ENCODE data around the gene LPP.
A peak's percentile ranks its signal among the peaks of the same experiment; 100 is the strongest.

Gene LPP

DNA sequence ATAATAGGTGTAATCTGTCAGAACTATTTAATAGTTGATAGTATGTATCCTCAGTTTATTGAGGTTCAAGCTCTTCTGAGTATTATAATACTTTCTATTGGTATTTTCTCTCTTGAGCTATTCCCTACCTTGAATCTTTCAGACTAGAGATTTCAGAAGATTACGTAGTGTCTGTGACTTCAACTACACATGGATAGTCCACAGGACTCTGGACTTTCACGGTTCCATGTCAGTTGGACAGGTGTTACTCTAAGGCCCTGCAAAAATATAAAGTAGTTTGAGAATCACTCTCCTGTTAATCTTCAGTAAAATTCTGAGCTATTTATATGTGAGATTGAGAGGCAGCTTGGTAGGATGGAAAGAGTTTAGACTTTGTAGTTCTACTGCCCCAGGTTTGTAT is 664.3 kb downstream of the LPP start:
- Histone ChIP-seq H3K27ac (replicated peaks) (peak overlapping the region; percentile 43), H3K4me3 (replicated peaks; ENCODE audit: insufficient read depth, low read length) (no peak overlapping the region), H3K27me3 (ENCODE audit: insufficient read depth, poor library complexity, severe bottlenecking) (no peaks in the 10 kb centered on the region)
- no peak for DNase-seq (ENCODE audit: low read depth in 1 of 2, low spot score in 1 of 2)
- no peak for TF ChIP-seq GABPA (IDR thresholded peaks at IDR 0.05; ENCODE audit: low read depth)
- TF ChIP-seq, protein P1, sequence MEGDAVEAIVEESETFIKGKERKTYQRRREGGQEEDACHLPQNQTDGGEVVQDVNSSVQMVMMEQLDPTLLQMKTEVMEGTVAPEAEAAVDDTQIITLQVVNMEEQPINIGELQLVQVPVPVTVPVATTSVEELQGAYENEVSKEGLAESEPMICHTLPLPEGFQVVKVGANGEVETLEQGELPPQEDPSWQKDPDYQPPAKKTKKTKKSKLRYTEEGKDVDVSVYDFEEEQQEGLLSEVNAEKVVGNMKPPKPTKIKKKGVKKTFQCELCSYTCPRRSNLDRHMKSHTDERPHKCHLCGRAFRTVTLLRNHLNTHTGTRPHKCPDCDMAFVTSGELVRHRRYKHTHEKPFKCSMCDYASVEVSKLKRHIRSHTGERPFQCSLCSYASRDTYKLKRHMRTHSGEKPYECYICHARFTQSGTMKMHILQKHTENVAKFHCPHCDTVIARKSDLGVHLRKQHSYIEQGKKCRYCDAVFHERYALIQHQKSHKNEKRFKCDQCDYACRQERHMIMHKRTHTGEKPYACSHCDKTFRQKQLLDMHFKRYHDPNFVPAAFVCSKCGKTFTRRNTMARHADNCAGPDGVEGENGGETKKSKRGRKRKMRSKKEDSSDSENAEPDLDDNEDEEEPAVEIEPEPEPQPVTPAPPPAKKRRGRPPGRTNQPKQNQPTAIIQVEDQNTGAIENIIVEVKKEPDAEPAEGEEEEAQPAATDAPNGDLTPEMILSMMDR (IDR thresholded peaks at IDR 0.05; ENCODE audit: insufficient read depth, low read length), result no peak
- no peak for TF ChIP-seq POLR2AphosphoS5 (IDR thresholded peaks at IDR 0.05; ENCODE audit: low read depth)
- no peak for TF ChIP-seq SPI1 (IDR thresholded peaks at IDR 0.05; ENCODE audit: borderline replicate concordance, low read depth)
- TF ChIP-seq, protein P2, sequence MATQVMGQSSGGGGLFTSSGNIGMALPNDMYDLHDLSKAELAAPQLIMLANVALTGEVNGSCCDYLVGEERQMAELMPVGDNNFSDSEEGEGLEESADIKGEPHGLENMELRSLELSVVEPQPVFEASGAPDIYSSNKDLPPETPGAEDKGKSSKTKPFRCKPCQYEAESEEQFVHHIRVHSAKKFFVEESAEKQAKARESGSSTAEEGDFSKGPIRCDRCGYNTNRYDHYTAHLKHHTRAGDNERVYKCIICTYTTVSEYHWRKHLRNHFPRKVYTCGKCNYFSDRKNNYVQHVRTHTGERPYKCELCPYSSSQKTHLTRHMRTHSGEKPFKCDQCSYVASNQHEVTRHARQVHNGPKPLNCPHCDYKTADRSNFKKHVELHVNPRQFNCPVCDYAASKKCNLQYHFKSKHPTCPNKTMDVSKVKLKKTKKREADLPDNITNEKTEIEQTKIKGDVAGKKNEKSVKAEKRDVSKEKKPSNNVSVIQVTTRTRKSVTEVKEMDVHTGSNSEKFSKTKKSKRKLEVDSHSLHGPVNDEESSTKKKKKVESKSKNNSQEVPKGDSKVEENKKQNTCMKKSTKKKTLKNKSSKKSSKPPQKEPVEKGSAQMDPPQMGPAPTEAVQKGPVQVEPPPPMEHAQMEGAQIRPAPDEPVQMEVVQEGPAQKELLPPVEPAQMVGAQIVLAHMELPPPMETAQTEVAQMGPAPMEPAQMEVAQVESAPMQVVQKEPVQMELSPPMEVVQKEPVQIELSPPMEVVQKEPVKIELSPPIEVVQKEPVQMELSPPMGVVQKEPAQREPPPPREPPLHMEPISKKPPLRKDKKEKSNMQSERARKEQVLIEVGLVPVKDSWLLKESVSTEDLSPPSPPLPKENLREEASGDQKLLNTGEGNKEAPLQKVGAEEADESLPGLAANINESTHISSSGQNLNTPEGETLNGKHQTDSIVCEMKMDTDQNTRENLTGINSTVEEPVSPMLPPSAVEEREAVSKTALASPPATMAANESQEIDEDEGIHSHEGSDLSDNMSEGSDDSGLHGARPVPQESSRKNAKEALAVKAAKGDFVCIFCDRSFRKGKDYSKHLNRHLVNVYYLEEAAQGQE (IDR thresholded peaks at IDR 0.05; ENCODE audit: insufficient replicate concordance, low read depth), result no peak

DNA sequence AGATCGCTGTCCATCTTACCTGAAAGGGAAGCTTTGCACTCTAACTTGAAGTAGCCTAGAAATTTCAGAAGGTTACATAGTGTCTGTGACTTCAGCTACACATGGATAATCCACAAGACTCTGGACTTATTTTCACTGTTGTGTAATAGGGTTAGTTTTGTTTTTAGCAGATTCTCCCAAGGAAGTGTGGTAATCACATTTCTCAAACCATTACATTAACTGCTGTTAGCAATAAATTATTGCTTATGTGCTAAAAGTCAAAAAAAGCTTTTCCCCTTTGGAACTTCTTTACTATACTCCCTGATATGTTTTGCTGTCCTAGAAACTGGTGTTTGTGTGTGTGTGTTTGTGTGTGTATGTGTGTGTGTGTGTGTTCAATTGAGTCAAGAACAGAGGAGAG is 666.0 kb downstream of the LPP start:
- Histone ChIP-seq H3K27me3 (ENCODE audit: insufficient read depth, poor library complexity, severe bottlenecking) (no peaks in the 10 kb centered on the region), H3K4me3 (replicated peaks; ENCODE audit: insufficient read depth, low read length) (no peak overlapping the region), H3K27ac (replicated peaks) (peak overlapping the region; percentile 43)
- peak; percentile 28 to 67 for DNase-seq (ENCODE audit: low read depth in 1 of 2, low spot score in 1 of 2)
- TF ChIP-seq SPI1 (IDR thresholded peaks at IDR 0.05; ENCODE audit: borderline replicate concordance, low read depth) (no peak), POLR2AphosphoS5 (IDR thresholded peaks at IDR 0.05; ENCODE audit: low read depth) (no peak)
- TF ChIP-seq, protein P1 (IDR thresholded peaks at IDR 0.05; ENCODE audit: insufficient read depth, low read length), result no peak

DNA sequence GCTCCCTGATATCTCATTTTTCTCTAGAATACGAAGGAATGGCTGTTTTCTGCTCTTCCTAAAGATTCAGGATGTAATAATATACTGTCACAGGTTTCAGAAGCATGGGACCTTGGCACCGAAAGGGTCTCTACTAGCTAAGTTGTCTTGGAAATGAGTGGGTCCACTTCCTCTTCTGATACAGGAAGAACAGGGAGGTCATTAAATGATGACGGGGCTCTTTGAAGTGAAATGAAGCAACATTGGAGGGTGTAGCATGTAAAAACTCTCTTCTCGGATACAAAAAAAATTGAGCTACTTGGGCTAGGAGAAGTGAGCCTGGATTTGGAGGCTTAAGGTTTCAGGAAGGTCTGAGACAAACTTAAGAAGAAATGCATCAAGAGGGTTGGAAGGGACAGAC is 668.0 kb downstream of the LPP start:
- H3K27me3 ChIP-seq (ENCODE audit: insufficient read depth, poor library complexity, severe bottlenecking), result no peaks in the 10 kb centered on the region
- peak; percentile 55 to 79 for DNase-seq (ENCODE audit: low read depth in 1 of 2, low spot score in 1 of 2)
- H3K27ac ChIP-seq (replicated peaks), result no peak overlapping the region; the same call in 1 of the 2 replicates
- TF ChIP-seq, protein P2 (IDR thresholded peaks at IDR 0.05; ENCODE audit: insufficient replicate concordance, low read depth), result no peak
- peak; percentile 89 for TF ChIP-seq SPI1 (IDR thresholded peaks at IDR 0.05; ENCODE audit: borderline replicate concordance, low read depth)
- no peak overlapping the region for H3K4me3 ChIP-seq (replicated peaks; ENCODE audit: insufficient read depth, low read length)

DNA sequence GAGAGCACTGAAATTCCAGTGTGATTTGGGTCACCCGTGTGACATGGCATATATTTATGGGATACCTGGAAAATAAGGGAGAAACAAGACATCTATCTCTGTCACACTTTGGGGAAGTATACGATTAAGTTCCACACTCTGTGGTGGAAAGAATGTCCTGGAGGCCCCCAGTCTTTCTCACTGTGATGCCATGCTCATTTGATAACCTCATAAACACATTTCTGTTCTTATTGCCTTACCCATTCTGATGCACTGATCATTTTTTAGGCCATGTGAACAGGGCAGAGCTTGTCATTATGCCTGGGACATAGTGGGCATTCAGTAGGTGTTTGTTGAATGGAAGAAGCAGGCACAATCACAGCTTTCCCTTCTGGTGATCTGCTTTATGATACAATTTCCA is 668.5 kb downstream of the LPP start:
- no peak overlapping the region for H3K27ac ChIP-seq (replicated peaks)
- no peaks in the 10 kb centered on the region for H3K27me3 ChIP-seq (ENCODE audit: insufficient read depth, poor library complexity, severe bottlenecking)
- no peak for DNase-seq (ENCODE audit: low read depth in 1 of 2, low spot score in 1 of 2)
- no peak for TF ChIP-seq GABPA (IDR thresholded peaks at IDR 0.05; ENCODE audit: low read depth)
- TF ChIP-seq SPI1 (IDR thresholded peaks at IDR 0.05; ENCODE audit: borderline replicate concordance, low read depth), result no peak
- TF ChIP-seq, protein P1 (IDR thresholded peaks at IDR 0.05; ENCODE audit: insufficient read depth, low read length), result no peak
- TF ChIP-seq, protein P2 (IDR thresholded peaks at IDR 0.05; ENCODE audit: insufficient replicate concordance, low read depth), result no peak
- TF ChIP-seq POLR2AphosphoS5 (IDR thresholded peaks at IDR 0.05; ENCODE audit: low read depth), result no peak
- H3K4me3 ChIP-seq (replicated peaks; ENCODE audit: insufficient read depth, low read length), result no peak overlapping the region
